K562 (cell line): ENCODE data around the gene HLA-DRB5. TPM values are rescaled to one million over a fixed set of nuclear protein-coding genes. Genes with fewer than 3 reads are reported as not detected.

ENCODE experiments used
- ATAC-seq: fragments of 200-7000 bp; cut with Tn5 transposase; 3 replicates; pipeline ENCODE4 v1.9.1; 2020; ENCODE audit warnings: moderate library complexity
- BruUV-seq: library from RNA; stranded (reverse); fragments of 400-500 nt; replicated peaks from 2 replicates; lab custom pipeline; 2021; lab: Mats Ljungman, UMichigan
- CTCF ChIA-PET: fragments of 300-600 bp; formaldehyde crosslinking; extraction: SDS; loops from one replicate; lab custom pipeline; 2021; ENCODE audit warnings: low intra/inter-chr PET ratio; lab: Yijun Ruan, JAX
- POLR2A ChIA-PET: fragments of 300-600, 350-650 bp; sonication (Branson Sonifier 250); formaldehyde crosslinking; extraction: SDS; loops from one replicate; lab custom pipeline; 2021; ENCODE audit warnings: antibody characterized with exemption, inconsistent platforms; lab: Yijun Ruan, JAX
- DNase-seq, 4 experiments: peaks; one replicate each; pipeline versions ENCODE4 v3.0.0 to v3.0.0-alpha.2; 2011 to 2018; ENCODE audit warnings: low spot score in 3 of 4, mixed read lengths in 3 of 4; ENCODE audit errors: extremely low read depth in 1 of 4
- FAIRE-seq: peaks from 2 replicates; lab custom pipeline; 2011; peaks lifted over from hg19 to GRCh38; lab: Jason Lieb, UNC
- H2AFZ ChIP-seq: 2 replicates; pipeline ENCODE4 v1.6.0; 2011; ENCODE audit warnings: low read depth, low read length, control low read depth, inconsistent platforms
- H3K27ac ChIP-seq: fragments of 200-600 bp; 3 replicates; pipeline ENCODE4 v1.8.0; 2011; ENCODE audit warnings: low read depth, mild to moderate bottlenecking, control low read depth, inconsistent platforms, low read length, moderate library complexity, mixed read lengths; ENCODE audit errors: extremely low read depth
- H3K27me3 ChIP-seq, 2 experiments: fragments of 300-600 bp in 1 of 2; 2 replicates in 1 of 2; 3 replicates in 1 of 2; pipeline versions ENCODE4 v1.6.0 to v1.8.0; 2011; ENCODE audit warnings: inconsistent platforms in 2 of 2, low read length in 2 of 2, mild to moderate bottlenecking in 1 of 2, mixed read lengths in 1 of 2, moderate library complexity in 1 of 2; ENCODE audit not compliant: control insufficient read depth in 2 of 2, insufficient read depth in 2 of 2
- H3K36me3 ChIP-seq: fragments of 300-600 bp; 3 replicates; pipeline ENCODE4 v1.8.0; 2011; ENCODE audit warnings: mild to moderate bottlenecking, low read length, inconsistent platforms; ENCODE audit not compliant: control insufficient read depth, insufficient read depth
- H3K4me1 ChIP-seq, 2 experiments: fragments of 200-600 bp in 1 of 2; replicated peaks in 1 of 2; 2 replicates in 1 of 2; 3 replicates in 1 of 2; pipeline versions ENCODE4 v1.5.1 to v1.8.0; 2011; ENCODE audit warnings: inconsistent platforms in 2 of 2, low read length in 2 of 2, mild to moderate bottlenecking in 1 of 2, mixed read lengths in 1 of 2, moderate library complexity in 1 of 2; ENCODE audit not compliant: control insufficient read depth in 2 of 2, insufficient read depth in 2 of 2
- H3K4me2 ChIP-seq: 2 replicates; pipeline ENCODE4 v1.6.1; 2011; ENCODE audit warnings: low read length, control low read depth, inconsistent platforms, mixed read lengths; ENCODE audit not compliant: insufficient read depth
- H3K4me3 ChIP-seq: fragments of 200-600 bp; sonication (generic), shearing (Covaris generic); 2 replicates; pipeline ENCODE4 v1.5.1; 2016; ENCODE audit warnings: control low read depth, inconsistent platforms
- H3K79me2 ChIP-seq: fragments of 200-600 bp; 3 replicates; pipeline ENCODE4 v1.8.0; 2011; ENCODE audit warnings: low read length, inconsistent platforms; ENCODE audit not compliant: control insufficient read depth, insufficient read depth
- H3K9ac ChIP-seq, 2 experiments: 2 replicates each; pipeline versions ENCODE4 v1.6.0 to v1.6.1; 2011; ENCODE audit warnings: low read depth in 2 of 2, low read length in 2 of 2, control low read depth in 1 of 2, inconsistent platforms in 1 of 2, mild to moderate bottlenecking in 1 of 2, mixed read lengths in 1 of 2; ENCODE audit not compliant: insufficient read depth in 1 of 2
- H3K9me1 ChIP-seq: one replicate; pipeline ENCODE4 v1.6.0; 2011; ENCODE audit warnings: inconsistent platforms, mild to moderate bottlenecking, low read length, moderate library complexity; ENCODE audit not compliant: control insufficient read depth, insufficient read depth
- H3K9me3 ChIP-seq: replicated peaks from 2 replicates; pipeline ENCODE4 v1.5.1; 2011; ENCODE audit warnings: low read depth, low read length, inconsistent platforms; ENCODE audit not compliant: control insufficient read depth, insufficient read depth
- H4K20me1 ChIP-seq: replicated peaks from 2 replicates; pipeline ENCODE4 v1.6.1; 2011; ENCODE audit warnings: low read length, inconsistent platforms, mixed read lengths; ENCODE audit not compliant: control insufficient read depth, insufficient read depth
- CEBPB ChIP-seq: fragments of 450-650 bp; IDR thresholded peaks from 2 replicates; pipeline ENCODE4 v1.6.1; 2016; ENCODE audit warnings: missing genetic modification characterization, missing compliant biosample characterization
- CREB3 ChIP-seq: fragments of 450-650 bp; conservative IDR thresholded peaks from 2 replicates; pipeline ENCODE4 v1.6.1; 2016; ENCODE audit warnings: missing genetic modification characterization, low read depth, mild to moderate bottlenecking, missing compliant biosample characterization, moderate library complexity
- ETV6 ChIP-seq, 3 experiments: fragments of 150-350 bp in 1 of 3; sonication (generic) in 1 of 3; formaldehyde crosslinking in 1 of 3; IDR thresholded peaks; 2 replicates each; pipeline versions ENCODE4 v1.6.1 to v1.8.0; 2014 to 2022; ENCODE audit warnings: borderline replicate concordance in 2 of 3, low read depth in 2 of 3, antibody characterized with exemption in 1 of 3, low read length in 1 of 3, mild to moderate bottlenecking in 1 of 3, missing genetic modification reagents in 1 of 3
- MCM5 ChIP-seq: fragments of 450-650 bp; IDR thresholded peaks from 2 replicates; pipeline ENCODE4 v1.6.1; 2016; ENCODE audit warnings: low read depth
- PHF21A ChIP-seq: fragments of 450-650 bp; IDR thresholded peaks from 2 replicates; pipeline ENCODE4 v1.6.1; 2017; ENCODE audit warnings: low read depth, borderline replicate concordance
- PTBP1 ChIP-seq: fragments of 200-400 bp; formaldehyde crosslinking; IDR thresholded peaks from 2 replicates; pipeline ENCODE4 v1.6.1; 2017; ENCODE audit warnings: low read depth, low read length
- TFE3 ChIP-seq: fragments of 450-650 bp; formaldehyde crosslinking; IDR thresholded peaks from 2 replicates; pipeline ENCODE4 v1.4.0; 2020; ENCODE audit warnings: mild to moderate bottlenecking, mixed read lengths
- ZFP91 ChIP-seq: sonication (generic); formaldehyde crosslinking; IDR thresholded peaks from 2 replicates; pipeline ENCODE4 v1.8.0; 2022; ENCODE audit warnings: mild to moderate bottlenecking, missing genetic modification reagents
- ZNF174 ChIP-seq: fragments of 250-450 bp; sonication (Bioruptor Pico); IDR thresholded peaks from 2 replicates; pipeline ENCODE4 v1.4.0; 2020; ENCODE audit warnings: mild to moderate bottlenecking
- ZNF197 ChIP-seq: fragments of 200-800 bp; sonication (Bioruptor generic); IDR thresholded peaks from 2 replicates; pipeline ENCODE4 v1.6.1; 2016; ENCODE audit warnings: low read depth, missing genetic modification characterization, missing compliant biosample characterization
- ZNF609 ChIP-seq: sonication (generic); formaldehyde crosslinking; IDR thresholded peaks from 2 replicates; pipeline ENCODE4 v1.8.1; 2023; ENCODE audit warnings: missing genetic modification reagents, mild to moderate bottlenecking, borderline replicate concordance
- ZZZ3 ChIP-seq: fragments of 450-650 bp; IDR thresholded peaks from 2 replicates; pipeline ENCODE4 v1.6.1; 2016; ENCODE audit warnings: antibody characterized with exemption, mild to moderate bottlenecking, moderate library complexity
- WGBS: fragments of 100-300 bp; shearing (Covaris generic); methylation state at CpG from one replicate; pipeline ENCODE4 v1.1.6; 2016; ENCODE audit warnings: low coverage, mixed read lengths; ENCODE audit not compliant: insufficient coverage; ENCODE audit errors: missing lambda C conversion rate; 5-methylcytosine and 5-hydroxymethylcytosine counted together
- in situ Hi-C: fragments of 300-500 bp; cut with MboI; formaldehyde crosslinking; loops from 4 replicates; pipeline ENCODE4 v1.15.0; 2018; ENCODE audit warnings: inconsistent platforms, mixed read lengths
- intact Hi-C: fragments of 100-400 bp; cut with micrococcal nuclease; formaldehyde crosslinking; loops from 2 replicates; pipeline ENCODE4 v1.14.2; 2022
- polyA plus RNA-seq, 8 experiments: library from polyadenylated mRNA; depleted of rRNA in 4 of 8; stranded (reverse) in 5 of 8; unstranded in 3 of 8; fragments of >200 nt; fragmentation: Nextera tagmentation in 2 of 8; fragmentation: Illumina TruSeq in 1 of 8; extraction: Ambion mirVana in 2 of 8; extraction: Trizol in 1 of 8; gene quantifications; 2 replicates each; pipeline versions ENCODE4 v1.2.1 to v1.2.3, GENCODE V29; 2011 to 2014; ENCODE audit warnings: inconsistent platforms in 1 of 8, missing spikeins in 1 of 8
- total RNA-seq, 7 experiments: library from RNA; depleted of rRNA in 6 of 7; stranded (reverse); fragments of >200 nt in 6 of 7; fragmentation: Illumina TruSeq in 2 of 7; extraction: Trizol in 2 of 7; gene quantifications; 2 replicates each; pipeline versions ENCODE4 v1.2.1 to v1.2.3, GENCODE V29; 2011 to 2021; ENCODE audit warnings: low replicate concordance in 1 of 7

Gene HLA-DRB5
- total and polyA plus RNA-seq, 9 of the 15 experiments (the other 6 are each of a cell fraction or from before 2014, with no cell fraction given) = not detected

GRCh38 chr6:32492351-32492750, 37.7 kb downstream of the HLA-DRB5 start (continued):
- TF ChIP-seq ZNF609 (CRISPR knock-in tag) (no peak), ZNF197 (CRISPR knock-in tag) (no peak), TFE3 (no peak)

GRCh38 chr6:32491700-32492099, 38.4 kb downstream of the HLA-DRB5 start:
- Histone ChIP-seq H3K36me3 (no peaks in the 10 kb centered on the region), H2AFZ (no peak overlapping the region), H3K4me1 (no peaks in the 10 kb centered on the region), H3K4me2 (no peak overlapping the region), H3K9me3 (no peaks in the 10 kb centered on the region), H3K4me3 (no peak overlapping the region), H3K27ac (no peak overlapping the region), H3K79me2 (no peaks in the 10 kb centered on the region), H3K9me1 (no peaks in the 10 kb centered on the region), H3K9ac (no peak overlapping the region), H4K20me1 (no peaks in the 10 kb centered on the region), H3K27me3 (no peaks in the 10 kb centered on the region)
- intact Hi-C loops (no loop called here), in situ Hi-C loops (loop anchor here (5.0 kb wide), 1 partner anchor 46 kb away; no protein-coding TSS in a partner anchor)
- no peak for FAIRE-seq
- no TSS peak for BruUV-seq
- POLR2A ChIA-PET = no interaction called here
- no peak for ATAC-seq
- 0% methylated on average over 1 of the region's 1 CpG for WGBS
- DNase-seq = no peak
- CTCF ChIA-PET = no interaction called here
- TF ChIP-seq CREB3 (tag) = no peak
- no peak for TF ChIP-seq ETV6 (IDR thresholded peaks at IDR 0.05; ENCODE audit: borderline replicate concordance in 1 of 2, low read depth in 2 of 2, low read length in 1 of 2)
- TF ChIP-seq ETV6 (CRISPR knock-in tag; IDR thresholded peaks at IDR 0.05; ENCODE audit: borderline replicate concordance) = no peak
- TF ChIP-seq ZNF174 = no peak
- no peak for TF ChIP-seq ZZZ3
- no peak for TF ChIP-seq PTBP1
- TF ChIP-seq CEBPB (tag) = no peak
- TF ChIP-seq ZFP91 (CRISPR knock-in tag) = no peak
- no peak for TF ChIP-seq PHF21A
- no peak for TF ChIP-seq MCM5
